GM12892 (cell line): ENCODE results near the gene PEAR1.

ENCODE experiments used
- POLR2A ChIP-seq: IDR thresholded peaks from 2 replicates; pipeline ENCODE4 v1.6.1; 2011; ENCODE audit warnings: low read depth, low read length, control low read depth
- POLR2AphosphoS5 ChIP-seq: IDR thresholded peaks from 2 replicates; pipeline ENCODE4 v1.6.1; 2011; ENCODE audit warnings: low read depth, low read length, control low read depth

GRCh38 chr1:156953571-156953970, 60.1 kb downstream of the PEAR1 start:
- no peak for TF ChIP-seq POLR2A
- no peak for TF ChIP-seq POLR2AphosphoS5
